Measurements from ENCODE around the gene POLR1H.

- TF ChIP-seq POLR2A (IDR thresholded peaks at IDR 0.05) (no peak), CTCF (IDR thresholded peaks at IDR 0.05) (no peak)
Observed at GRCh38 chr6:30073489-30074235, 12.6 kb downstream of the POLR1H start.

Measured in Peyer's patch (tissue), 4 donors.